Stimulated activated naive CD4-positive, alpha-beta T cell treated with Interleukin-2 at 50 U/mL for 16 hours (primary cell): Measurements from ENCODE around the gene ZRANB3.

Experiments used
- DNase-seq: peaks from one replicate; lab custom pipeline; 2025; lab: John Stamatoyannopoulos, UW

ZRANB3 gene

GRCh38 chr2:135174049-135174809 lies 356.8 kb downstream of the ZRANB3 start:
- DNase-seq: no peak

GRCh38 chr2:135169900-135170753 lies 360.9 kb downstream of the ZRANB3 start:
- DNase-seq: no peak

DNA sequence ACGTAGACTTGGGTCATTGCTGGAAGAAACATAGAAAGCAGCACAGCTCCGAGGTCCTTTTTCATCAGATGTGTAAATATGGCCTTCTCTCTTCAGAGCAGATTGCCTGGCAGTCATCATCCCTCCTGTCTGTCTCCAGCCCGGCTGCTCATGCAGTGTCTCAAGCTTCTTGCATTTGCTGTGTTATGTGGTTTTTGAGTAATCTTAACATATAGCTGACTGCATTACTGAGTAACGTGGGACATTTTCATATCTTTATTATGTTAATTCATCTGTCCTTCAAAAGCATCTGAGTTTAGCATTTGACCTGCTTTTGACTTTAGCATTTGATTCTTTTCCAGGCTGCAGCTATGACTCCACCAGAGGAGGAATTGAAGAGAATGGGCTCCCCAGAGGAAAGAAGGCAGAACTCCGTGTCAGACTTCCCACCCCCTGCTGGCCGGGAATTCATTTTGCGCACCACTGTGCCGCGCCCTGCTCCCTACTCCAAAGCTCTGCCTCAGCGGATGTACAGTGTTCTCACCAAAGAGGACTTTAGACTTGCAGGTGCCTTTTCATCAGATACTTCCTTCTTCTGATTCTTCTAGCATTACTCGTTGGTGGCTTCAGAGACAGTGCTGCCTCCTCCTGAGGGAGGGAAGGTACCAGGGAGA lies 362.7 kb downstream of the ZRANB3 start:
- DNase-seq: no peak

DNA sequence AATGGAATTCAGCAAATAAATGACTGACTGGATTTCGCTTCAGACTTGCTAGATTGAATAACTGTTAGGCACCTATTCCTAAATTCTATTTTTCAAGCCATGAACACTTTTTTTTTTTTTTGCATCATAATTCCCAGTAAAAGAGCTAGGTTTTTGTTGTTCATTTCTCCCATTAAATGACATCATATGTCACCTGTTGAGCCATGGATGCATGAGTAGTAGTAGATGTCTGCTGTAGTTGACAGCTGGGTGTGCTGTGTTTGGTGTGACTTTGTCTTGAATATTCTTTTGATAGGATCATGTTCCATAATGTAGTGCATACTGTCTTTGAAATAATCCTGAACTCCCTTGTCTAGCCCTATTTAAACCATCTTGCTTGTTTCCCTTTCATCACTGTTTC lies 363.7 kb downstream of the ZRANB3 start:
- DNase-seq: no peak

DNA sequence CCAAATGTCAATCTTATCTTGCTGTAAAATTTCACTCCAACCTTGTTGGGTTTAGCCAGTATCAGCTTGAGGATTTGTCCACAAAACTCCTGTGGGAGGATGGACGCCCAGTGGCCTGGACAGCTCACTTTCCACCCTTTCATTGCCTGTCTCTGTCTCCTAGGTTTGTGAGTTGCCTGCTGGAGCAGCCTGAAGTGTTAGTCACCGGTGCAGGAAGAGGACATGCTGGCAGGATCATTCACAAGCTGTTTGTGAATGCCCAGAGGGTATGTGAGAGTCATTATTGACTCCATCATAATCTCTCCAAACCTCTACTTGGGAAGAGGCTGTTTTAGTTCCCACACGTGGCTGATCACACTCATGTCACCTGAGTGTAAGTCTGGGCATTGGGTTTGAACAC lies 366.6 kb downstream of the ZRANB3 start:
- no peak for DNase-seq

DNA sequence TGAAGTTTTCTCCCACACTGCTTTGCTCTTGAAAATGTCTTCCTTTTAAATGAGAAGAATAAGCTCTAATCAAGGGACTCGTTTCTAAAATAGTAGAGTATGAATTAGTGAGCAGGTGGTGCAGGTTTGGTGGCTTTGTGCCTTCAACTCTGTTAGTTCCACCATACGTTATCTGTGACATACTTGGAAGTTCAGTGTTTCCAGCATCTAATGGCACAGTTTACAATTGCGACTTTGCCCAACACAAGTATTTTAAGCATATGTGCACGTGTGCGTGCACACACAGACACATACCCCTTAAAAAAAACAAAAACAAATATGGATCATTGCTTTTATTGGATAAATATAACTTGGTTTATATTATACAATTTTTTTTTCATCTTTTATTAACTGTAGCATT lies 367.1 kb downstream of the ZRANB3 start:
- no peak for DNase-seq

DNA sequence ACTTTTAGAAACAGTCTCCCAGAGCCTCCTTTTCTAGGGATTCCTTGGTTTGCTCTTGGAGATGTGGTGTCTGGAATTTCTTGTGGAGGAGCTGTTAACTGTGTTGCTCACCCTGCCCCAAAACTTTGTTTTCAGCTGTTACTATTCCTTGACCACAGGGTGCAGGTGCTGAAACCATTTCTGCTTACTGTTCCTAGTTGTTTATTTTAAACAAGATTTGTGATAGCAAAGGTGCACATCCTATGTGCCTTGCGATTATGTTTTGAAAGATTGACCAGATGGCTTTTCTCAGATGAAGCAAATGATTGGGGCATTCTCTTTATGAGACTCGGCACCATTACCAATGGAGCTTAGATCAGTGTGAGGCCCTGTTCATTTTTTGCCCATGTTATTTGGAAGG lies 367.7 kb downstream of the ZRANB3 start:
- DNase-seq: no peak

GRCh38 chr2:135162786-135163185 lies 368.2 kb downstream of the ZRANB3 start:
- no peak for DNase-seq

GRCh38 chr2:135162377-135162776 lies 368.6 kb downstream of the ZRANB3 start:
- no peak for DNase-seq

- no peak for DNase-seq
Observed at GRCh38 chr2:135159191-135159590, 371.8 kb downstream of the ZRANB3 start.

- no peak for DNase-seq
Observed at GRCh38 chr2:135157856-135158255, 373.2 kb downstream of the ZRANB3 start.

DNA sequence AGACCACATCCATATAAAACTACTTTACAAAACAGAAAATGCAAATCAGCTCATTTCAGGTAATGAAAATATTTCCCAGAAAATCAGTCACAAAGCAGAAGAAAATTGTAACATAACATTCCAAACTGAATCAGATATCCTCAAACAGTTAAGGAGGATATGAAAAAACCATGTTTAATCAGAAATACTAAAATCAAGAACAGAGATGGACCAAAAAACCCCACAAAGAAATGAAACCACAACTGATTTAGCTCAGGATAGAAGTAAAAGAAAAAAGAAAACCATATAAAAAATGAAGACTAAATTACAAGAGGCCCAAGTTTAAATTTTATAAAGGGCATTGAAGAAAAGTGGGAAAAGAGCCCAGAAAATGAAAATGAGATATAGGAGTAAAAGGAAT lies 376.1 kb downstream of the ZRANB3 start:
- DNase-seq: no peak

DNA sequence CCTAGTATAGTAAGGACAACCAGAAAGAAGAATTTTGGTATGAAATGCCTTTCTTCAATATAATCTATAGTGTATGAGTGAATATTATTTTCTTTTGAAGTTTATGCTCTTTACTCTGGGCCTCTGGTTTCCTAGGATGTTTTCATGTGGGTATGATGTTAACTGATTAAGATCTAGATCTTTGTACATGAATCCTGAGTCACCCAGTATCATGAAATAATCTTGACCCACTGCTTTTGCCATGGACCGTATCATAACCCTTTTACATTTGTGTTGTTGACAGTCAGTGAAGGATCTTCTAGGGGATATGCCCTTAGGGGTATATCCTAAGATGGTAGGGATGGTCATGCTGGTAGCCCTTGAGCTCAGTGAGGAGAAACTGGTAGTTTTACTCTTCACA lies 378.7 kb downstream of the ZRANB3 start:
- no peak for DNase-seq

- DNase-seq: no peak
Observed at GRCh38 chr2:135151615-135152014, 379.4 kb downstream of the ZRANB3 start.

DNA sequence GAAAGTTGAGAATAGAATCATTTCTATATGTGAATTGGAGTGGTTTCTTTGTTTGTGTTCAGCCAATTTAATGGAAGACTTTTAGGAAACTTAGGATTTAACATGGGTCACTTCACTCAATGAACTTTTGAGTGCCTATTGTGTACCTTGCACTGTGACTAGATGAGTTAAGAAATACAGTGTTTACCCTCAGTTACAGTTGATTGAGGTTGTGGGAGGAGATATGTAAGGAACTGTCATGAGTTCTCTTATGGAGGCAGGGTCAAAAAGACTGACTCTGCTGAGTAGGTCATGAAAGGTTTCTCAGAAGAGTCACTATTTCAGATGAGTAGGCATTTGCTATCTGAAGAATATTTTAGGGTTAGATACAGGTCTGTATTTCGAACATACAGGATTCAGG lies 380.3 kb downstream of the ZRANB3 start:
- DNase-seq: no peak

- no peak for DNase-seq
Observed at GRCh38 chr2:135149251-135149650, 381.8 kb downstream of the ZRANB3 start.

- no peak for DNase-seq
Observed at GRCh38 chr2:135144343-135144742, 386.7 kb downstream of the ZRANB3 start.

- no peak for DNase-seq
Observed at GRCh38 chr2:135142323-135142722, 388.7 kb downstream of the ZRANB3 start.

- no peak for DNase-seq
Observed at GRCh38 chr2:135140606-135141005, 390.4 kb downstream of the ZRANB3 start.

DNA sequence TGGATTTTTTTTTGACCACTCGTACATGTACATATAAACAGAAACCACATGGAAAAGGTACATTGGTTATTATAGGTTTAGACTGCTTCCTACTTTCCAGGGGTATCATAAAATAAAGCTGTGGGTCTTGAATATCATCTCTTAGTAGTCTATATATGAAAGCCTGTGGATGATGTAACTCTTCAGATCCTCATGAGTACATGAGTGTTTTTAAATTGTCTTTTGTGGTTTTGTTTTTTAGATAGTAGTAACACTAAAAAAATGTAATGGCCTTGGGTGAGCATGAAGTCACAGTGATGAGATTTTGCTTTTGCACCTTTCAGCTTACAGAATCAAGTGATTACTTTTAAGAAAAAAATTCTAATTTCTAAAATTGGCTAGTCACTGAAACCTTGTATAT lies 398.7 kb downstream of the ZRANB3 start:
- no peak for DNase-seq

GRCh38 chr2:135130751-135131150 lies 400.3 kb downstream of the ZRANB3 start:
- no peak for DNase-seq

- no peak for DNase-seq
Observed at GRCh38 chr2:135125940-135126339, 405.1 kb downstream of the ZRANB3 start.
